ENCODE measurements around the gene AATF. TPM values are rescaled to one million over a fixed set of nuclear protein-coding genes. Genes with fewer than 3 reads are reported as not detected.
A peak's percentile ranks its signal among the peaks of the same experiment; 100 is the strongest.

Gene AATF
- total RNA-seq, 1 donor from 2014 or later, result 31.3 TPM

- H3K36me3 Mint-ChIP-seq, result peaks cover 8% of the 10 kb centered on the region
- no peak overlapping the region for H3K27ac Mint-ChIP-seq
- H3K4me1 Mint-ChIP-seq, result peaks cover 36% of the 10 kb centered on the region
- H3K9me3 Mint-ChIP-seq, result no peaks in the 10 kb centered on the region
- TF ChIP-seq, protein P1, sequence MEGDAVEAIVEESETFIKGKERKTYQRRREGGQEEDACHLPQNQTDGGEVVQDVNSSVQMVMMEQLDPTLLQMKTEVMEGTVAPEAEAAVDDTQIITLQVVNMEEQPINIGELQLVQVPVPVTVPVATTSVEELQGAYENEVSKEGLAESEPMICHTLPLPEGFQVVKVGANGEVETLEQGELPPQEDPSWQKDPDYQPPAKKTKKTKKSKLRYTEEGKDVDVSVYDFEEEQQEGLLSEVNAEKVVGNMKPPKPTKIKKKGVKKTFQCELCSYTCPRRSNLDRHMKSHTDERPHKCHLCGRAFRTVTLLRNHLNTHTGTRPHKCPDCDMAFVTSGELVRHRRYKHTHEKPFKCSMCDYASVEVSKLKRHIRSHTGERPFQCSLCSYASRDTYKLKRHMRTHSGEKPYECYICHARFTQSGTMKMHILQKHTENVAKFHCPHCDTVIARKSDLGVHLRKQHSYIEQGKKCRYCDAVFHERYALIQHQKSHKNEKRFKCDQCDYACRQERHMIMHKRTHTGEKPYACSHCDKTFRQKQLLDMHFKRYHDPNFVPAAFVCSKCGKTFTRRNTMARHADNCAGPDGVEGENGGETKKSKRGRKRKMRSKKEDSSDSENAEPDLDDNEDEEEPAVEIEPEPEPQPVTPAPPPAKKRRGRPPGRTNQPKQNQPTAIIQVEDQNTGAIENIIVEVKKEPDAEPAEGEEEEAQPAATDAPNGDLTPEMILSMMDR (IDR thresholded peaks at IDR 0.05; ENCODE audit: unreplicated experiment), result no peak
- no peak overlapping the region for H3K4me3 Mint-ChIP-seq
- H3K27me3 Mint-ChIP-seq (ENCODE audit: low read depth), result no peaks in the 10 kb centered on the region
- no peak for DNase-seq (ENCODE audit: low spot score in 2 of 2, unreplicated experiment in 2 of 2)
Observed at GRCh38 chr17:37086334-37086733, 137.6 kb downstream of the AATF start.

DNA sequence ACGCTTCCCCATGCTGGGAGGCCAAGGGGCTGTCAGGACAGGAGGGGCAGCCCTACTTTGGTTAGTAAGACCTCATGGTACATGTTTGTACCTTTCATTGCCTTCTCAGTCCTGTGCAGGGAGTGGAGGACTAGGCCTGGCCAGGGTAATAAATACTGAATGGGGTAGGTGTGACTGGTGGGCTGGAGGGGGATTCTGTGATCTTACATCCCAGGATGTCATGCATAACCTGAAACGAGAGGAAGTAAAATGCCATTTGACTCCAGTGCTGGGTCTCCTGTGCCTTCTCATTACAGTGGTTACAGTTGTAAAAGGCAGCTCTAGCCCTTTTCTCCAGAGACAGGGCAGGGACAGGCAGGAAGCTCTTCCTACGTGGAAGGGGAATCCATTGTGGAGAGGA, 138.2 kb downstream of the AATF start:
- Mint-ChIP-seq H3K36me3 (peaks cover 8% of the 10 kb centered on the region), H3K4me3 (no peak overlapping the region), H3K27ac (no peak overlapping the region), H3K4me1 (peaks cover 36% of the 10 kb centered on the region), H3K9me3 (no peaks in the 10 kb centered on the region), H3K27me3 (ENCODE audit: low read depth) (no peaks in the 10 kb centered on the region)
- no peak for DNase-seq (ENCODE audit: low spot score in 2 of 2, unreplicated experiment in 2 of 2)
- TF ChIP-seq, protein P1 (IDR thresholded peaks at IDR 0.05; ENCODE audit: unreplicated experiment), result no peak

GRCh38 chr17:37087683-37088082, 138.9 kb downstream of the AATF start:
- Mint-ChIP-seq H3K36me3 (peaks cover 8% of the 10 kb centered on the region), H3K9me3 (no peaks in the 10 kb centered on the region), H3K27ac (peak overlapping the region; percentile 15), H3K27me3 (ENCODE audit: low read depth) (no peaks in the 10 kb centered on the region), H3K4me3 (no peak overlapping the region), H3K4me1 (peaks cover 36% of the 10 kb centered on the region)
- DNase-seq (ENCODE audit: low spot score in 2 of 2, unreplicated experiment in 2 of 2), result no peak
- TF ChIP-seq, protein P1 (IDR thresholded peaks at IDR 0.05; ENCODE audit: unreplicated experiment), result no peak

- Mint-ChIP-seq H3K9me3 (no peaks in the 10 kb centered on the region), H3K27ac (peak overlapping the region; percentile 79), H3K36me3 (peaks cover 8% of the 10 kb centered on the region), H3K27me3 (ENCODE audit: low read depth) (no peaks in the 10 kb centered on the region), H3K4me1 (peaks cover 36% of the 10 kb centered on the region), H3K4me3 (no peak overlapping the region)
- DNase-seq (ENCODE audit: low spot score in 2 of 2, unreplicated experiment in 2 of 2), result no peak
- TF ChIP-seq, protein P1 (IDR thresholded peaks at IDR 0.05; ENCODE audit: unreplicated experiment), result no peak
Observed at GRCh38 chr17:37088459-37088858, 139.7 kb downstream of the AATF start.

DNA sequence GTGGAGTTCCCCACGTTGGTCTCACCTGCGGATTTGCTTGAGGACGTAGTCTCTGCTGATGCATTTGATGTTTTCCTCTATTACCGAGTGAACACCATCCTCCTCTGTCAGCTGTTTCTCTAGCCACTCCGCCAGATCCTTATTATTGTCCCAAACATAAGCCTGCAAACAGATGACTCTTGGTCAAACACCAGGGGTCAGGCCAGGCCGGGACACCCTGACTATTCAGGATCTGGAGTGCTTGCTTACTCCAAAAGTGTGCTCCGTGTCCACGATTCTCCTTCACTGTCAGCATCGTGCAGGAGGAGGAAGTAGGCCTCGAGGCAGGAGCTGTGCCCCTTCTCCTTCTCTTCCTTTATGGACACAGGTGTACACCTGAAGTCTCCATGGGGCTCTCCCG, 140.2 kb downstream of the AATF start:
- Mint-ChIP-seq H3K27me3 (ENCODE audit: low read depth) (no peaks in the 10 kb centered on the region), H3K27ac (peak overlapping the region; percentile 67), H3K4me1 (peaks cover 35% of the 10 kb centered on the region), H3K4me3 (no peak overlapping the region), H3K9me3 (no peaks in the 10 kb centered on the region), H3K36me3 (peaks cover 9% of the 10 kb centered on the region)
- TF ChIP-seq, protein P1 (IDR thresholded peaks at IDR 0.05; ENCODE audit: unreplicated experiment), result no peak
- no peak for DNase-seq (ENCODE audit: low spot score in 2 of 2, unreplicated experiment in 2 of 2)

DNA sequence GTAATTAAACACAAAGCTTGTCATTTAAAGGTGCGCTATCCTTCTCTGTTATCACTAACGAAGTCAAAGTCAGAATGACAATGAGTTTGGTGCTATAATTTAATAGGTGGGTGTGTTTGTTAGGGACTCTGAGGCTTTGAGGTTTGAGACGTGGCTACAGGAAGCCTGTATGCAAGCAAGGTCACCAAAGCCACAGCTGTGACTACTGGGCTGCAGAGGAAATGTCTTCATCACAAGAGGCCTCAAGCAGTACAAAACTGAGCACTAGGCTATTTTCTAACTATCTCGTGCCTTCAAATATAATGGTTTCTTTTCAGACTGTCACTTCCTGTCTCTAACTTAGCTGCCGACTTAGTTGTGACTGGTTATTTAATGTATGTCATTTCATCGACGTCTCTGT, 141.2 kb downstream of the AATF start:
- H3K36me3 Mint-ChIP-seq, result peaks cover 13% of the 10 kb centered on the region
- peaks cover 28% of the 10 kb centered on the region for H3K4me1 Mint-ChIP-seq
- no peak for DNase-seq (ENCODE audit: low spot score in 2 of 2, unreplicated experiment in 2 of 2)
- no peaks in the 10 kb centered on the region for H3K9me3 Mint-ChIP-seq
- no peak overlapping the region for H3K4me3 Mint-ChIP-seq
- TF ChIP-seq, protein P1 (IDR thresholded peaks at IDR 0.05; ENCODE audit: unreplicated experiment), result no peak
- no peaks in the 10 kb centered on the region for H3K27me3 Mint-ChIP-seq (ENCODE audit: low read depth)
- H3K27ac Mint-ChIP-seq, result peak overlapping the region; percentile 62

Measured in mesothelial cell of epicardium (in vitro differentiated cells).